DOHH2 (cell line): ENCODE results near the gene CD320.

Experiments used
- H3F3A ChIP-seq: fragments of 200-600 bp; sonication (generic), shearing (Covaris generic); 2 replicates; pipeline ENCODE4 v1.6.0; 2016; ENCODE audit warnings: antibody characterized with exemption, mild to moderate bottlenecking; ENCODE audit not compliant: control insufficient read depth, insufficient read depth
- H3K27ac ChIP-seq: fragments of 200-600 bp; sonication (generic); 2 replicates; pipeline ENCODE4 v1.5.1; 2014; ENCODE audit warnings: low read depth, mild to moderate bottlenecking, low read length, moderate library complexity
- H3K27me3 ChIP-seq: fragments of 200-600 bp; sonication (generic); 2 replicates; pipeline ENCODE4 v1.6.1; 2014; ENCODE audit warnings: mild to moderate bottlenecking, low read length, mixed read lengths; ENCODE audit not compliant: control insufficient read depth
- H3K36me3 ChIP-seq: fragments of 200-600 bp; sonication (generic); 2 replicates; pipeline ENCODE4 v1.6.1; 2014; ENCODE audit warnings: mild to moderate bottlenecking, low read length, moderate library complexity, mixed read lengths; ENCODE audit not compliant: control insufficient read depth
- H3K4me1 ChIP-seq: fragments of 200-600 bp; sonication (generic); 2 replicates; pipeline ENCODE4 v1.6.1; 2014; ENCODE audit warnings: mild to moderate bottlenecking, low read length, mixed read lengths; ENCODE audit not compliant: control insufficient read depth
- H3K4me2 ChIP-seq: fragments of 200-600 bp; sonication (generic); 2 replicates; pipeline ENCODE4 v1.6.0; 2014; ENCODE audit warnings: mild to moderate bottlenecking, low read length, moderate library complexity
- H3K4me3 ChIP-seq: fragments of 200-600 bp; sonication (generic); 2 replicates; pipeline ENCODE4 v1.5.1; 2014; ENCODE audit warnings: mild to moderate bottlenecking, low read length, mixed read lengths
- H3K79me2 ChIP-seq: fragments of 200-600 bp; sonication (generic); 2 replicates; pipeline ENCODE4 v1.6.1; 2014; ENCODE audit warnings: mild to moderate bottlenecking, low read length, mixed read lengths; ENCODE audit not compliant: control insufficient read depth
- H3K9me2 ChIP-seq: fragments of 200-600 bp; sonication (generic); replicated peaks from 2 replicates; pipeline ENCODE4 v1.6.1; 2014; ENCODE audit warnings: mild to moderate bottlenecking, low read length, mixed read lengths; ENCODE audit not compliant: control insufficient read depth
- H3K9me3 ChIP-seq: fragments of 200-600 bp; sonication (generic); 2 replicates; pipeline ENCODE4 v1.6.1; 2014; ENCODE audit warnings: antibody characterized with exemption, low read length, mixed read lengths; ENCODE audit not compliant: control insufficient read depth, insufficient read depth
- H4K20me1 ChIP-seq: fragments of 200-600 bp; sonication (generic); 2 replicates; pipeline ENCODE4 v1.6.0; 2014; ENCODE audit warnings: low read depth, mild to moderate bottlenecking, antibody characterized with exemption, low read length, moderate library complexity; ENCODE audit not compliant: control insufficient read depth, insufficient read depth
- EZH2phosphoT487 ChIP-seq: fragments of 200-600 bp; sonication (generic); IDR thresholded peaks from 2 replicates; pipeline ENCODE4 v1.6.1; 2017; ENCODE audit warnings: borderline replicate concordance, mild to moderate bottlenecking, antibody characterized with exemption, low read length, moderate library complexity, mixed read lengths
- TF ChIP-seq, protein P1 (sequence below): fragments of 200-600 bp; sonication (generic); IDR thresholded peaks from one replicate; pipeline ENCODE4 v1.5.1; 2014; ENCODE audit warnings: antibody characterized with exemption, mild to moderate bottlenecking, low read depth, low read length; ENCODE audit not compliant: poor library complexity, severe bottlenecking

CD320 gene

DNA sequence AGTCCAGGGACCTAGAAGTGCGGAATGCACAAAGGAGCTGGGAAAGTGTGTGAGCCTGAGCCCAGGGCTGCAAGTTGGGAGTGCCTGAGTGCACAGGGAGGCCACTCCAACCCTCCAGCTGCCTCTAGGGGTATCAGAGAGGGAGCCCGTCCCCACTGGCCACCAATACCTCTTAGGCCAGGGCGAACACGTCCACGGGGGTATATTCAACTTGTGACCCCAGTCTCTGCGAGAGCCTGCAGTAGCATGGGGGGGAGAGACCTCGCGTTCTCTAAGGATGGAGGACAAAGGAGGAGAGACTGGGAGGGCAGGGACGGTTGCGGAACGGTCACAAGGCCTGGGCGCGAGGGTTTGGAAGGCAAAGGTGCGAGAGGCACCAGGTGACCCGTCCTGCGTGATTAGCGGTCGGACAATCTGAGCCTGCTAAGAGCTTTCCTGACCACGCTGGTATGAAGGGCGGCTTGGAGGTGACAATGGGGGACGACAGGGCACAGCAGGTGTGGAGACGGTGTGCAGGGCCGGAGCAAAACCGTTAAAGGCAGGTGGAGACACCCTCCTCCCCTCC, 676 bp downstream of the CD320 start:
- Histone ChIP-seq H3K4me2 (peak overlapping the region; percentile 93), H3K27ac (peak overlapping the region; percentile 57), H3K27me3 (no peaks in the 10 kb centered on the region), H3K4me3 (peak overlapping the region; percentile 87), H3K9me2 (no peaks in the 10 kb centered on the region), H3K9me3 (no peaks in the 10 kb centered on the region), H3K4me1 (peaks cover 26% of the 10 kb centered on the region), H3K79me2 (peaks cover 35% of the 10 kb centered on the region), H4K20me1 (0 out of 2 replicates have a peak, but pooled peaks cover 5% of the 10 kb centered on the region), H3F3A (no peaks in the 10 kb centered on the region), H3K36me3 (peaks cover 44% of the 10 kb centered on the region)
- TF ChIP-seq, protein P1, sequence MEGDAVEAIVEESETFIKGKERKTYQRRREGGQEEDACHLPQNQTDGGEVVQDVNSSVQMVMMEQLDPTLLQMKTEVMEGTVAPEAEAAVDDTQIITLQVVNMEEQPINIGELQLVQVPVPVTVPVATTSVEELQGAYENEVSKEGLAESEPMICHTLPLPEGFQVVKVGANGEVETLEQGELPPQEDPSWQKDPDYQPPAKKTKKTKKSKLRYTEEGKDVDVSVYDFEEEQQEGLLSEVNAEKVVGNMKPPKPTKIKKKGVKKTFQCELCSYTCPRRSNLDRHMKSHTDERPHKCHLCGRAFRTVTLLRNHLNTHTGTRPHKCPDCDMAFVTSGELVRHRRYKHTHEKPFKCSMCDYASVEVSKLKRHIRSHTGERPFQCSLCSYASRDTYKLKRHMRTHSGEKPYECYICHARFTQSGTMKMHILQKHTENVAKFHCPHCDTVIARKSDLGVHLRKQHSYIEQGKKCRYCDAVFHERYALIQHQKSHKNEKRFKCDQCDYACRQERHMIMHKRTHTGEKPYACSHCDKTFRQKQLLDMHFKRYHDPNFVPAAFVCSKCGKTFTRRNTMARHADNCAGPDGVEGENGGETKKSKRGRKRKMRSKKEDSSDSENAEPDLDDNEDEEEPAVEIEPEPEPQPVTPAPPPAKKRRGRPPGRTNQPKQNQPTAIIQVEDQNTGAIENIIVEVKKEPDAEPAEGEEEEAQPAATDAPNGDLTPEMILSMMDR: no peak
- no peak for TF ChIP-seq EZH2phosphoT487

- Histone ChIP-seq H3K9me2 (no peaks in the 10 kb centered on the region), H3K36me3 (peaks cover 45% of the 10 kb centered on the region), H3K4me2 (peak overlapping the region; percentile 93), H3K27ac (no peak overlapping the region), H4K20me1 (0 out of 2 replicates have a peak, but pooled peaks cover 5% of the 10 kb centered on the region), H3F3A (no peaks in the 10 kb centered on the region), H3K4me1 (peaks cover 26% of the 10 kb centered on the region), H3K4me3 (peak overlapping the region; percentile 87), H3K27me3 (no peaks in the 10 kb centered on the region), H3K79me2 (peaks cover 35% of the 10 kb centered on the region), H3K9me3 (no peaks in the 10 kb centered on the region)
- TF ChIP-seq, protein P1: no peak
- TF ChIP-seq EZH2phosphoT487: no peak
These were observed 1.7 kb downstream of the CD320 start for GRCh38 chr19:8306235-8307054.

DNA sequence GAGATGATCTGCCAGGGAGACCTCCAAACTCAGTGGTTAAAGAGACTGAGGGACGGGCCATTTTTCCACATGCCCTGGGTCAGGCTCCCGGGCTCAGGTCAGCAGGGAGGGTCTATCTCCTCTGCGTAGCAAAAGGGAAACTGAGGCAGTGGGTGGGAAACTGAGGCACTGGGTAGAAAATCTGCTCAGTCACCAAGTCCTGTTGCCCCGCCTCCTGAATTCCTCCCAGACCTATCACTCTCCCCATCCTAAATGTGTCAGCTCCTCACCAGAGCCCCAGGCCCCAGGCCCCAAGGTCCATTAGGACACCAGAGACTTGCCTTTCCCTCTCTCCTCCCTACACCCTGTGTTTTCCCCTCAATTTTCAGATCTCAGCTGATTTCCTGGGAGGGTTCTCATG, 2.4 kb downstream of the CD320 start:
- H3K4me3 ChIP-seq: no peak overlapping the region
- peaks cover 39% of the 10 kb centered on the region for H3K36me3 ChIP-seq
- TF ChIP-seq, protein P1: no peak
- no peak for TF ChIP-seq EZH2phosphoT487
- H3K4me1 ChIP-seq: peaks cover 26% of the 10 kb centered on the region
- peaks cover 35% of the 10 kb centered on the region for H3K79me2 ChIP-seq
- H4K20me1 ChIP-seq: 0 out of 2 replicates have a peak, but pooled peaks cover 5% of the 10 kb centered on the region
- H3K9me2 ChIP-seq: no peaks in the 10 kb centered on the region
- H3K9me3 ChIP-seq: no peaks in the 10 kb centered on the region
- H3F3A ChIP-seq: no peaks in the 10 kb centered on the region
- H3K27me3 ChIP-seq: no peaks in the 10 kb centered on the region
- no peak overlapping the region for H3K4me2 ChIP-seq
- H3K27ac ChIP-seq: no peak overlapping the region
